HUES64 (cell line): ENCODE measurements around the gene TOP1.
A peak's percentile ranks its signal among the peaks of the same experiment; 100 is the strongest.
"Not testable (repeated sequence)": the region's sequence is repeated elsewhere in the genome, so short reads cannot be mapped to it uniquely, and the experiment has no call there.

Source experiments
- H3K27ac ChIP-seq: 2 replicates; pipeline ENCODE4 v1.7.0; 2013; ENCODE audit warnings: low read depth, low read length, inconsistent platforms
- H3K27me3 ChIP-seq: 2 replicates; pipeline ENCODE4 v1.6.1; 2013; ENCODE audit warnings: mild to moderate bottlenecking, low read length; ENCODE audit not compliant: insufficient read depth
- H3K36me3 ChIP-seq: 2 replicates; pipeline ENCODE4 v1.6.1; 2013; ENCODE audit warnings: mild to moderate bottlenecking, low read length; ENCODE audit not compliant: insufficient read depth
- H3K4me1 ChIP-seq: 2 replicates; pipeline ENCODE4 v1.6.1; 2013; ENCODE audit warnings: mild to moderate bottlenecking, low read length, moderate library complexity; ENCODE audit not compliant: insufficient read depth
- H3K4me3 ChIP-seq: 2 replicates; pipeline ENCODE4 v1.5.1; 2013; ENCODE audit warnings: mild to moderate bottlenecking, low read length, moderate library complexity
- H3K9ac ChIP-seq: 2 replicates; pipeline ENCODE4 v1.6.1; 2013; ENCODE audit warnings: mild to moderate bottlenecking, low read depth, low read length
- H3K9me3 ChIP-seq: 2 replicates; pipeline ENCODE4 v1.6.1; 2013; ENCODE audit warnings: low read depth, low read length; ENCODE audit not compliant: insufficient read depth
- WGBS: fragments of 150-250, 120-280 bp; methylation state at CpG from one replicate; pipeline ENCODE4 v1.1.7; 2013; ENCODE audit warnings: missing lambda C conversion rate; 5-methylcytosine and 5-hydroxymethylcytosine counted together

The TOP1 gene

GRCh38 chr20:40992349-40993113, 36.1 kb upstream of the TOP1 start:
- H3K36me3 ChIP-seq, result no peaks in the 10 kb centered on the region
- 93% methylated on average over 1 of the region's 2 CpGs for WGBS
- H3K4me3 ChIP-seq, result no peak overlapping the region

GRCh38 chr20:40993794-40994540, 34.7 kb upstream of the TOP1 start:
- H3K4me1 ChIP-seq, result peaks cover 5% of the 10 kb centered on the region; the same call in 1 of the 2 replicates
- H3K9ac ChIP-seq, result no peak overlapping the region
- H3K27me3 ChIP-seq, result no peaks in the 10 kb centered on the region
- no peak overlapping the region for H3K27ac ChIP-seq
- H3K4me3 ChIP-seq, result no peak overlapping the region
- WGBS, result 90% methylated on average over 3 of the region's 5 CpGs
- H3K9me3 ChIP-seq, result no peaks in the 10 kb centered on the region
- H3K36me3 ChIP-seq, result no peaks in the 10 kb centered on the region

More at GRCh38 chr20:40992349-40993113, 36.1 kb upstream of the TOP1 start:
- peaks cover 5% of the 10 kb centered on the region; the same call in 1 of the 2 replicates for H3K4me1 ChIP-seq
- no peaks in the 10 kb centered on the region for H3K27me3 ChIP-seq
- H3K27ac ChIP-seq, result no peak overlapping the region
- H3K9ac ChIP-seq, result no peak overlapping the region
- H3K9me3 ChIP-seq, result no peaks in the 10 kb centered on the region

GRCh38 chr20:40996326-40996725, 32.3 kb upstream of the TOP1 start:
- no peak overlapping the region for H3K27ac ChIP-seq
- peaks cover 5% of the 10 kb centered on the region; the same call in 1 of the 2 replicates for H3K4me1 ChIP-seq

GRCh38 chr20:40997116-40997515, 31.5 kb upstream of the TOP1 start:
- Histone ChIP-seq H3K4me3 (no peak overlapping the region), H3K4me1 (peaks cover 5% of the 10 kb centered on the region; the same call in 1 of the 2 replicates), H3K27me3 (no peaks in the 10 kb centered on the region), H3K36me3 (no peaks in the 10 kb centered on the region), H3K27ac (no peak overlapping the region), H3K9ac (no peak overlapping the region), H3K9me3 (no peaks in the 10 kb centered on the region)
- 36% methylated on average over 6 of the region's 6 CpGs for WGBS

More at GRCh38 chr20:40996326-40996725, 32.3 kb upstream of the TOP1 start:
- Histone ChIP-seq H3K9ac (no peak overlapping the region), H3K36me3 (no peaks in the 10 kb centered on the region), H3K4me3 (no peak overlapping the region), H3K27me3 (no peaks in the 10 kb centered on the region), H3K9me3 (no peaks in the 10 kb centered on the region)
- no CpG with 5 or more reads among the region's 1 CpG for WGBS

- WGBS, result 100% methylated on average over 4 of the region's 4 CpGs
- no peaks in the 10 kb centered on the region for H3K36me3 ChIP-seq
- no peak overlapping the region for H3K9ac ChIP-seq
- H3K4me3 ChIP-seq, result no peak overlapping the region
- H3K27ac ChIP-seq, result no peak overlapping the region
- H3K9me3 ChIP-seq, result no peaks in the 10 kb centered on the region
- no peaks in the 10 kb centered on the region for H3K27me3 ChIP-seq
- H3K4me1 ChIP-seq, result peaks cover 13% of the 10 kb centered on the region
Observed at GRCh38 chr20:40999841-41000240, 28.8 kb upstream of the TOP1 start.

GRCh38 chr20:41000628-41001027, 28.0 kb upstream of the TOP1 start:
- no peaks in the 10 kb centered on the region for H3K9me3 ChIP-seq
- H3K36me3 ChIP-seq, result no peaks in the 10 kb centered on the region
- no peaks in the 10 kb centered on the region for H3K27me3 ChIP-seq
- no peak overlapping the region for H3K27ac ChIP-seq
- 100% methylated on average over 1 of the region's 2 CpGs for WGBS
- no peak overlapping the region for H3K9ac ChIP-seq
- H3K4me3 ChIP-seq, result no peak overlapping the region
- peaks cover 13% of the 10 kb centered on the region for H3K4me1 ChIP-seq

- Histone ChIP-seq H3K27ac (no peak overlapping the region), H3K36me3 (no peaks in the 10 kb centered on the region), H3K4me3 (no peak overlapping the region), H3K27me3 (no peaks in the 10 kb centered on the region), H3K9me3 (peaks cover 8% of the 10 kb centered on the region), H3K4me1 (peaks cover 13% of the 10 kb centered on the region), H3K9ac (no peak overlapping the region)
- 91% methylated on average over 1 of the region's 4 CpGs for WGBS
Observed at GRCh38 chr20:41001497-41001896, 27.1 kb upstream of the TOP1 start.

GRCh38 chr20:41002842-41003142, 25.8 kb upstream of the TOP1 start:
- H3K27me3 ChIP-seq, result no peaks in the 10 kb centered on the region
- H3K4me3 ChIP-seq, result no peak overlapping the region
- H3K4me1 ChIP-seq, result peaks cover 10% of the 10 kb centered on the region
- peak overlapping the region; percentile 40 for H3K9ac ChIP-seq
- no CpG with 5 or more reads among the region's 1 CpG for WGBS
- H3K36me3 ChIP-seq, result no peaks in the 10 kb centered on the region
- peaks cover 12% of the 10 kb centered on the region for H3K9me3 ChIP-seq
- H3K27ac ChIP-seq, result peak overlapping the region; percentile 89; the same call in 1 of the 2 replicates

GRCh38 chr20:41003143-41003935, 25.3 kb upstream of the TOP1 start:
- 65% methylated on average over 10 of the region's 12 CpGs for WGBS
- no peak overlapping the region for H3K4me3 ChIP-seq

GRCh38 chr20:41003936-41004294, 24.7 kb upstream of the TOP1 start:
- not testable (repeated sequence) for H3K9ac ChIP-seq, H3K27me3 ChIP-seq, H3K4me3 ChIP-seq, H3K36me3 ChIP-seq
- H3K27ac ChIP-seq, result peak overlapping the region; percentile 89; the same call in 1 of the 2 replicates
- H3K4me1 ChIP-seq, result peaks cover 15% of the 10 kb centered on the region
- H3K9me3 ChIP-seq, result peaks cover 12% of the 10 kb centered on the region
- 89% methylated on average over 6 of the region's 6 CpGs for WGBS

More at GRCh38 chr20:41003143-41003935, 25.3 kb upstream of the TOP1 start:
- no peaks in the 10 kb centered on the region for H3K36me3 ChIP-seq
- no peaks in the 10 kb centered on the region for H3K27me3 ChIP-seq
- H3K4me1 ChIP-seq, result peaks cover 15% of the 10 kb centered on the region
- peak overlapping the region; percentile 40 for H3K9ac ChIP-seq
- peaks cover 12% of the 10 kb centered on the region for H3K9me3 ChIP-seq
- H3K27ac ChIP-seq, result peak overlapping the region; percentile 89; the same call in 1 of the 2 replicates
